ENCODE measurements around the gene TTC7B. TPM values are rescaled to one million over a fixed set of nuclear protein-coding genes. Genes with fewer than 3 reads are reported as not detected.

The TTC7B gene
- total and polyA plus RNA-seq, 2 donors (not counting 3 experiments of a cell fraction or from before 2014, with no cell fraction given): 46.8 to 76.5 TPM

GRCh38 chr14:90607141-90607540, 209.1 kb downstream of the TTC7B start:
- Histone ChIP-seq H3K36me3 (ENCODE audit: control insufficient read depth in 2 of 2, extremely low read depth in 1 of 2, insufficient read depth in 2 of 2, low read length in 2 of 2) (peaks cover 0 to 2% of the 10 kb centered on the region in 2 experiments), H3K27me3 (ENCODE audit: control insufficient read depth in 2 of 2, insufficient read depth in 2 of 2, low read length in 2 of 2) (no peaks in the 10 kb centered on the region), H3K27ac (ENCODE audit: insufficient read depth, low read depth, low read length) (no peak overlapping the region), H3K9me1 (replicated peaks; ENCODE audit: control insufficient read depth, extremely low read depth, insufficient read depth, low read length) (no peaks in the 10 kb centered on the region), H4K20me1 (replicated peaks; ENCODE audit: control insufficient read depth, extremely low read depth, insufficient read depth, low read length) (no peaks in the 10 kb centered on the region), H3K4me1 (ENCODE audit: control insufficient read depth, extremely low read depth, insufficient read depth, low read length) (peaks cover 17% of the 10 kb centered on the region), H3K79me2 (ENCODE audit: control insufficient read depth, insufficient read depth, low read length) (no peaks in the 10 kb centered on the region), H2AFZ (ENCODE audit: low read depth, low read length) (no peak overlapping the region), H3K9me3 (replicated peaks; ENCODE audit: control insufficient read depth, insufficient read depth, low read length) (no peaks in the 10 kb centered on the region), H3K9ac (replicated peaks; ENCODE audit: extremely low read depth, insufficient read depth, low read length) (no peak overlapping the region), H3K4me2 (ENCODE audit: insufficient read depth, low read length) (no peak overlapping the region), H3K4me3 (replicated peaks in 1 of 3; ENCODE audit: insufficient read depth in 1 of 3, low read depth in 1 of 3, low read length in 3 of 3) (no peak overlapping the region)
- no peak for DNase-seq (ENCODE audit: low read depth, low spot score)
- dilution Hi-C loops (cut with MboI; ENCODE audit: extremely low pct_ligation_motif_present, low sequenced_read_pairs) (no loop called here), intact Hi-C loops (cut with micrococcal nuclease) (no loop called here)
- BruUV-seq (replicated peaks): no TSS peak
- TF ChIP-seq POLR2A (IDR thresholded peaks at IDR 0.05; ENCODE audit: low read depth, low read length) (no peak), EZH2 (IDR thresholded peaks at IDR 0.05; ENCODE audit: borderline replicate concordance, low read depth, low read length, severe bottlenecking) (no peak), MYC (IDR thresholded peaks at IDR 0.05; ENCODE audit: low read depth, low read length) (no peak), GATA2 (IDR thresholded peaks at IDR 0.05; ENCODE audit: insufficient read depth, insufficient read length, low read depth, low read length) (no peak), JUN (IDR thresholded peaks at IDR 0.05; ENCODE audit: borderline replicate concordance, insufficient read depth, insufficient read length, low read depth) (no peak), CTCF (IDR thresholded peaks at IDR 0.05; ENCODE audit: extremely low read depth in 1 of 2, insufficient read depth in 1 of 2, low read depth in 1 of 2, low read length in 2 of 2) (no peak), MAX (IDR thresholded peaks at IDR 0.05; ENCODE audit: insufficient read depth, insufficient read length) (no peak), FOS (IDR thresholded peaks at IDR 0.05; ENCODE audit: borderline replicate concordance, insufficient read depth, low read length) (no peak), POLR2AphosphoS5 (IDR thresholded peaks at IDR 0.05; ENCODE audit: insufficient read depth, low read depth, low read length) (no peak)
- no peak for FAIRE-seq
- ChIA-PET CTCF (interaction anchor here (1.5 kb wide), 1 partner anchor 9 kb away, joined by 5 read pairs; no protein-coding TSS in a partner anchor), POLR2A (no interaction called here)

Measured in endothelial cell of umbilical vein (primary cell).